Smooth muscle cell of the brain vasculature (primary cell): ENCODE data around the gene MCAT.
"Not testable (repeated sequence)": the region's sequence is repeated elsewhere in the genome, so short reads cannot be mapped to it uniquely, and the experiment has no call there.

Source experiments
- DNase-seq: peaks from one replicate; pipeline ENCODE4 v3.0.0-alpha.2; 2012; ENCODE audit warnings: low read depth, low spot score

Gene MCAT

DNA sequence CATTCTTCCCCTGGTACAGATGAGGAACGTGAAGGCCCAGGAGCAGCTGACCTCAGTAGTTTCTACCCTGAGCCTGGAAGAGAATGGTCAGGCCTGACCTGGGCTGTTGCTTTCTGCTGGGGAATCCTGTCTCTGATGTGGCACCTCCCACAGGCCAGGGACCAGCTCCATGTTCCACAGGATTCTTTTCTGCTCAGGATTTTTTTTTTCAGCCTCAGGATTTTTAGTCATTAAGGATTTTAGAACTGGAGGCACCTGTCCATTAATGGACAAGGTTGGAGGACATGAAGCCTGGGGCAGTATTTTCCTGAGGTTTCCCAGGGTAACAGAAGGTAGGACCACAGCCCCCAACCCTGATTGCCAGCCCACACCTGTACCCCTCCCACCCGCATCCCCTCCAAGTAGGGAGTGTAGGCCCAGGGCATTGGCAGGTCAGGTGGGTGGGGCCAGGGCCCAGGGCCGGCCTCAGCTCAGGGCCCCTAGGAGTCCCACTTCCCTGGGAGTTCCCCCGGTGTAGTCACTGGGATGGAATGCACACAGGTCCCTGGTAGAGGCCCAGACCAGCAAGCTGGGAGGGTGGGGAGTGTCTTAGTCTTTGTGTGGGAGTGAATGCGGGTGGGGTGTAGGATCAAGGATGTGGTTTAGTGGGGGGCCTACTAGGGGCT is 16.6 kb downstream of the MCAT start:
- no peak for DNase-seq

DNA sequence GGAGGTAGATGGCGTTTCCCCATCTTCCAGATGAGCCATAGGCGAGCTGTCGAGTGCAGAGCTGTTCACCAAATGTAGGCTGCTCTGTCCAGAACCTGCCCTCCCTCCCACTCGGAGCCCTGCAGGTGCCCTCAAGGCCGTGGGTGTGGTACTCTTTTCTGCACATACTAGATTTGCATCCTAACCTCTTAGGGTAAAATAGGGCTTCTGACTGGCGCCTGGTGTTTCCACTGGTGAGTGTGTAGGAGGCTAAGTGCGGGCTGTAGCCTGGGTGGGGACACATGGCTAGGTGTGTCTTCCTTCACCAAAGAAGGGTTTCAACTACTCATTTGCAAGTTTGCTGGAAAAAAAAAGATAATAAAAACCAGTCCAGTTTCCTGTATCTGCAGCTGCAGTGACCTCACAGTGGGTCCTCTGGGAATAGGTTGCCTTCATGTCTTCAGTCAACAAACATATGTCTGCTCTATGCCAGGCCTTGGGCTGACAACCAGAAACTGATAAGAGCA is 24.2 kb downstream of the MCAT start:
- no peak for DNase-seq

DNA sequence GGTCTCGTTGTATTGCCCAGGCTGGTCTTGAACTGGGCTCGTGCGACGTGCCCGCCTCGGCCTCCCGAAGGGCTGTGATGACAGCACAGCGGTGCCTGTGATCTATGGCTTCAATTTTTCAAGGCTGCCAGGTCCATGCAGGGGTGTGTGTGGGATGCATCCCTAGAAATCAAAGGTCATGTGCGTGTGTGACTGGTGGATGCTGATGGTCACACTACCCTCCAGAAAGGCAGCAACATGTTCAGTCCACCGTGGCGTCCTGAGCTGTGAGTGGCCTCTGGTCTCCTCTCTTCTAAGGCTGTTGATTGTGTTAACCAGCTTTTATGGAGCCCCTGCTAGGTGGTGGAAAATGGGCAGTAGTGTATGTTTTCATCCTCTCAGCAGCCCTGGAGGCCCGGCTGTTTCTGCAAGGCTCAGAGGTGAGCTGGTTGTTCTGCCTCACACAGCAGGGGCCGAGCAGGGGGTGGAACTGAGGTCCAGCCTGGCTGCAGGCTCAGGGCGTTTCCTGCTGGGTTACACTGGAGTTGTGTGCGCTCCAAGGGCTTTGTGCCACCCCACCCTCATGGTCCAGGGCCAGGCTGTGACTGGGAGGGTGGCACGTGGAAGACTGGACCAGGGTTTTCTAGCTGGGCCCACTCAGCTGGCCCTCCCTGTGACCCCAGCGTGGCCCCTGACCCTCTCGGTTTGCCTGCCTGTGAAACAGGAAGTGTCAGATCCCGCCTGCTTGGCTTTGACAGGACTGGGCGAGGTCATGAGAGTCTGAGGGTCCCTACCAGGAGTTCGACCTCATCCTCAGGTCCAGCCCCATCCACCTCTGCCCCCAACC is 25.0 kb downstream of the MCAT start:
- peak; percentile 7 for DNase-seq

DNA sequence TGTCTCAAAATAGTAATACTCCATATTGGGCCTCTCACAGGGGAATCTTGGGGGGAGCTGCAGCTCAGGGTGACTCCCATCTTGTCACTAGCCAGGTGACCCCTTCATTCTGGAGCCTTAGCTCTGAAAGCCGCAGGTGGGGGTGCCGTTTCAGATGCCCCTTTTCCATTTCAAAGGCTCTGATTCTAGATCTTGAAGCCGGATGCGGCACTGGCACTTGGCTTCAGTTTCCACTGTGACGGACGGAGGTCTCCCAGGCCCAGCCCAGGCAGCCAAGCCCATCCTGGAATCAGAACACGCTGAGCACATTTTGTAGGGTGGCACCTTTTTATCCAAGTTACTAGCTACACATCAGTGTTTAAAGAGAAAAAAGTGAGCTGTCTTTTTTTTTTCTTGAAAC is 26.3 kb downstream of the MCAT start:
- DNase-seq, result no peak

DNA sequence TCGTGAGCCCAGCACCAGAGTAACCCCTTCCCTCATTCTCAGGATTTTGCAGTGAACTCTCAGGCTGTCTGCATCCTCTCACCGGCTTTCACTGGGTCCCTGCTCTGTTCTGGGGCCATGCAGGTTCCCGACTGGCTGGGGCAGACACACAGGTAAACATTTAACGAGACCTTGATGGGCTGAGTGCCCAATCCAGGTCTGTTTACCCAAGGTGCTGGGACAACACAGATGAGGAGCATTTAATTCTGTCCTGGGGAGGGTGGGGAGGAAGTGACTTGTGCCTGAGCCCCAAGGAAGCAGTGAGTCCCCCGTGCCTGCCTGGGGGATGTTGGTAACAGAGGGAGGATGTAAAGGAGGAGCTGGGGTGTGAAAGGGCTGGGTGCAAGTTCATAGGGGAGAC is 28.2 kb downstream of the MCAT start:
- no peak for DNase-seq

DNA sequence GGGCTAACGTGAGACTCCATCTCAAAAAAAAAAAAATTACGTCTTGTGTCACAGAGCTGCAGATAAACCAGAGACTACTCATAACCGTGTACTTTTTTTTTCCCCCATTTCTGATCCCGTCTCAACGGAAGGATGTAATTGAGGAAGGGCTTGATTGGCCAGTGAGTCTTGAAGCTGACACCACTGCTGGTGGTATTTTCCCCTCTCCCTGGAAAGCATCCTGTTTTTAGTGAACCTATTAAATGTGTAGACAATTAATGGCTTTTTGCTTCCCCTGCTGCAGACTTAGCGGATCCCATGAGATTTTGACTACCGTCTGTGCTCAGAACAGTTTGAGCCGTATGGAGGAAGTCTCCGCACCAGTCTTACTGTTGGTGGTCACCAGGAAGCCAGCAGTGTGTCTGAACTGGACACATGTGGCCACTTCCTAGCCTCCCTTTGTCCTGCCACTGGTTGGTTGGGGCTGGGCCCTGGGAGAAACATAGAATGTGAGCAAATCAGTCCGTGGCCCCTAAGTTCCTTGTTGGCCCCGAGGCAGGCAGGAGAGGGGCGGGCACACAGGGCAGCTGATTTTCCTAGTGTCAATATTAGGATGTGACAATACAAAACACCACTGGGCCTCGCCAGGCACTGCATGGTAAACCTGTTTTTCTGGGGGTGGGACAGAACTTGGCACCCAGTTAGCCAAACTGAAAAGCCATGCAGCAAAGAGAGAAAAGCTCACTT is 29.5 kb downstream of the MCAT start:
- no peak for DNase-seq

DNA sequence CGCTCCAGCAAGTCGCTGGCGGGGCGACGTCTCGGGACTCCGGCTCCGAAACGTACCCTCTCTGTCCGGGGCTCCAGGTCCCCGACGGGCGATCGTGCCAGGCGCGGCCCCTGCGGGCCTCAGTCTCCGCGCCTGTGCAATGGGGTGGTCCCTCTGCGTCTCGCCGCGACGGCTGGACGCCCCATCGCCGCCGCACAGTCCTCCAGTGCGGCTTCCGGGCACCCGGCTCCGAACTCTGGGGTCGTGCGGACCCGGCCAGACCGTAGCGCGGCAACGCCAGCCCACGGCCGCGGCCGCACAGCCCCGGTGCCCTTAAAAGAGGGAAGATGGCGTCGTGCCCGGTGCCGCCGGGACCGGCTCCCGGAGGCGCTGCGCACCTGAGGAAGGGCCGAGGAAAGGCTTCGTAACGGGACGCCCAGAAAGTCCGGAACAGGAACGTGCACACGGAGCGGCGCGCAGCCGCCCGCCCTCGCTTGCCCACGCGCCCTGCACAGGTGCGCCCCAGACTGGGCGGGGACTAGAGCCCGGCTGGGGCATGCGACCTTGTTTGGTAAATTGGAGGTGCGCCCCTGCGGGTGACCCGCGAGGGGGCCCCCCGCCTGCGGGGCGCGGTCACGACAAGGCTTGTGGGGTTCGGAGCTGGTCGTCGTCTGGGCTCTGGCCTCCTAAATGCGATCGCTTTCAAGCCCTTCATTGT is 32.1 kb downstream of the MCAT start:
- no peak for DNase-seq

DNA sequence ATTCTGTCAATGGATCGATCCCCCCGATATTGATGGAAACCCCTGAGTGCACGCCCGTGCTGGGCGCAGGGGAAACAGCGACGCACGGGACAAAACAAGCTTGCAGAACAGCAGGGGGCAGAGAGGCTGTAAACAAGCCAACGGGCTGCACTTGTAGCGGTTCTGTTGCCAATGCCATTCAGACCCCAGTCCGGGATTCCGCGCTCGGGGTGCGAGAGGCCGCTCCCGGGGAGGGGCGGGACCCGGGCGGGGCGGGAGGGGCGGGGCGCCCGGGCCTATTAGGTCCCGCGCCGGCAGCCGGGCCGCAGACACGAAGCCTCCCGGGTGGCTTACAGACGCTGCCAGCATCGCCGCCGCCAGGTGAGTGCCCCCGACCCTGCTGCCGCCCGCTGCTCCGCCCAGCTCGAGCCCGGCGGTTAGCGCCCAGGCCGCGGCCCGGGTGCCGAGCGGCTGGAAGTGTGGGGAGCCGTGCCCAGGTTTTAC is 32.7 kb downstream of the MCAT start, which contains the start of gene BIK:
Gene BIK, plus strand, starts transcription at position 307 of the 483 bp plus-strand sequence. CDS start 13,273 bp downstream, outside the sequence.
- DNase-seq, result no peak

DNA sequence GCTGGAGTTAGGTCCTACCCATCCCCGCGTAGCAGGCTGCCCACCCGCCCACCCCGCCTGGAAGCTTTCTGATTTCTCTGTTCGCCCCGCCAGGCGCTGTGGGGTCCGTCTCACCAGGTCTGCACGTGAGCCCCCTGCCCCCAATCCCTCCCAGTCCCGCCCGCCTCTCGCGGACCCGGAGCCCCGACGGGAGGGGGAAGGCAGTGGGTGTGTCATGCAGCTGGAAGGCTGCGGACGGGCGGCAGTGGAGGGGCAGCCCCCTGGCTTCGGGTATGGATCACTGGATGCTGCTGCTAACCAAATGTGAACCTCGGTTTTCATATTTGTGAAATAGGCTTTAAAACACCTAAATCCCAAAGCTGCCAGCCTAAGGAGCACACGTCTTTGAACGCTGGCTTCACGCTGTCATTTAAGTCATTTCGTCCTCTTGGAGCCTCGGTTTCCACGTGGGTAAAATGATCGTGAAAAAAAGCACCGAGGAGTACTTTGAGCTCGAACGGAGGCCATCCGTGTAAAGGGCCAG is 33.2 kb downstream of the MCAT start:
- DNase-seq, result no peak

DNA sequence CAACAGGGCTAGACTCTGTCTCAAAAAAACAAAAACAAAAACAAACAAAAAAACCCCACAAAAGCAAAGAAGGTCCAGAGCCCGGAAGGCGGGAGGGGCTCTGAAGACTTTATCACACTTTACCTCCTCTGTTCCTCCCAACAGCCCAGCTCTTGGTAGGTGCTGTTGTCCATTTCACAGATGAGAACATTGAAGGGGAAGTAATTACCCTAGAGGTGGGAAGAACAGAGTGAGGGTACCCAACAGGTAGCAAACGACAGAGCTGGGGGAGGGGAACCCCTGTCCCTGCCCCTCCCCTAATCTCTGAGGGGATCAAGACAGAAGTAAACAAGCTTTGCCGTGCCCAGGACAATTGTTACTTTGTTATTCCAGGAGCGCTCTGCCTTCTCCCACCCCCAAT is 33.7 kb downstream of the MCAT start:
- DNase-seq, result no peak

DNA sequence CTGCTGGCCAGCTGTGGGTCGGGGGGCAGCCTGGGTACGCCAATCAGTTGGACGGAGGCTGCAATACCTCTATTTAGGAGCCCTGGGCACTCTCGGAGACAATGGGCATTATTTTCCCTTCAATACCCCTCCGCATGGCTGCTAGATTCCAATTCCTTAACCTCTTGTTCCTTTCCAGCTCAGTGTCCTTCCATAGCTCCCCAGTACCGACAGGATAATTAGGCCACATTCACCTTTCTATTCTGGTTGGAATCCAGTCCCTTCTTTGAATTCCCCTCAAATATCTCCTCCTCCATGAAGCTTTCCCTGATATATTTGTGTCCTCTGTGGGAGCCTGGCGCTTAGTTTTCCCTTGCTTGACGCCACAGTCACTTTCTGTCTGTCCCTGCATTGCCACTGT is 36.9 kb downstream of the MCAT start:
- no peak for DNase-seq

DNA sequence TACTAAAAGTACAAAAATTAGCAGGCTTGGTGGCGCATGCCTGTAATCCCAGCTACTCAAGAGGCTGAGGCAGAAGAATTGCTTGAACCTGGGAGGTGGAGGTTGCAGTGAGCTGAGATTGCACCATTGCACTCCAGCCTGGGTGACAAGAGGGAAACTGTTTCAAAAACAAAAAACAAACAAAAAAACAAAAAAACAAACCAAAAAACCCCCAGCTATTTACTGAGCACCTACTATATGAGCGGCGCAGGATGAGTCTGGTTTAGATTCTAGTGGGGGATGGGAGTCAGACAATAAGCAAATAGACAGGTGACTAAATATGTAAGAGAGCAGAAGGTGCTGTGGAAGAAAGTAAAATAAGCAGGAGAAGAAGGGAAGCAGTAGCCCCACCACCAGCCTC is 38.2 kb downstream of the MCAT start:
- DNase-seq, result not testable (repeated sequence)

DNA sequence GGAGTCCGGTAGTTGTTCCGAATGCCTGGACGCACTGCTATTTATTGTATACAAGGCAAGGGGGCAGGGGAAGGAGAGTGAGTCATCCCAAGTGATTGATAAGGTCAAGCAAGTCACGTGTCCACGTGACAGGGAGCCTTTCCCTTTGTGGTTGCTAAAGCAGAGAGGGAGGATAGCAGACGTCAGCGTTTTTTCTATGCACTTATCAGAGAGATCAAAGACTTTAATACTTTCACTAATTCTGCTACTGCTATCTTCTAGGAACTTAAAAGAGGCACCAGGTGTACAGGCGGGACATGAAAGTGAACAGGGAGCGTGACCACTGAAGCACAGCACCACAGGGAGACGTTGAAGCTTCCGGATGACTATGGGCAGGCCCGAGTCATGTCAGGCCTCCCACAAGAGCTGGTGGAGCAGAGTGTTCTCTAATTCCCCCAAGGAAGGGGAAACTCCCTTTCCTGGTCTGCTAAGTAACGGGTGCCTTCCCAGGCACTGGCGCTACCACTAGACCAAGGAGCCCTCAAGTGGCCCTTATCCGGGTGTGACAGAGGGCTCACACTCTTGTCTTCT is 39.1 kb downstream of the MCAT start:
- DNase-seq, result not testable (repeated sequence)

DNA sequence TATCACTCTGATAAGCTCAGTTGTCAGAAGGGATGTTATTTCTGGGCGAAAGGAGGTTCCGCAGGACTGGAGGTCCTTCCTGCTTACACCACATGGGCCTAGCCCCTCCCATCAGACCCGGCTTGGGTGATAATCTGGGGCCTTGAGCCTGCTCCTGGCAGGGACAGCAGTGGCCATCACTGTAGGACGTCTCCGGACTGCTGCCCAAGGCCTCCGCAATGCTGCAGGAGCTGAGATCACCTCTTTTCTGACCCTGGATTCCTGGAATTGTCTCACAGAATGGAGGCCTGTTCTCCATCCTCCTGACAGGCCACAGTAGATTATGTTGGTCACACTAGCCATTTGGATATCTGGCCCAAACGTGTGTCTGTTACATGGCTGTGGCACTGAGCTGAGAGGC is 41.9 kb downstream of the MCAT start:
- DNase-seq, result no peak

DNA sequence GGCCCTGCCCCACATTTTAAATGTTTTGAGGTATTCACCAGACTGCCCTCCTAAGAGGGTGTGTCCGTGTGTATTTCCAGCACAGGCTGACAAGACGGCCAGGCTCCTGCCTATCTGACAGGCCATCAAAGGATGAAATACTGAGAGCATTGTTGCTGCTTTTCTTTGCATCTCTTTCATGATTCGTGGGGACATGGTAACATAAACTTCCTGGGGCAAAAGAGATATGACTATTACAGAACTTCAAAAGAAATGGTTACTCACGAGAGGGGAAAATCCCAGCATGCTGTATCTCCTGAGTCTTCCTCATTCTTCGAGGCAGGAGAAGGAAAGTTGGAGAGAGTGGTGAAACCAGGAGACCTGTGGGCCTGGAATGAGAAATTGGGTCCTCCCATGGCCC is 43.0 kb downstream of the MCAT start:
- DNase-seq, result no peak

DNA sequence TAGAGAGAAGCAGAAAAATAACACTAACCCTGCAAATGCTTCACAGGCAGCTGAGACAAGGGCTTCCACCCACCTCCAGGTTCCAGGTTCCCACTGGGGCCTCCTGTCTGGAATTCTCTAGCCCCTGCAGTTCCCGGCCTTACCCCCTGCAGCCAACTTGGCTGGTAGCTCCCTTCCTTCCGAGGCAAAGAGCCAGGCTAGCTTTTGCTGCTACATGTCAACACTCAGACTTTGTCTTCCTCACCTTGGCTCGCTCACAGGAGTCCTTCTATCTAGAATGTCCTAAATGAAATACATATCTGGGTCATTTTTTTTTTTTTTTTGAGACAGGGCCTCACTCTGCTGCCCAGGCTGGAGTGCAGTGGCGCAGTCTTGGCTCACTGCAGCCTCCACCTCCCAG is 44.1 kb downstream of the MCAT start:
- DNase-seq, result no peak

DNA sequence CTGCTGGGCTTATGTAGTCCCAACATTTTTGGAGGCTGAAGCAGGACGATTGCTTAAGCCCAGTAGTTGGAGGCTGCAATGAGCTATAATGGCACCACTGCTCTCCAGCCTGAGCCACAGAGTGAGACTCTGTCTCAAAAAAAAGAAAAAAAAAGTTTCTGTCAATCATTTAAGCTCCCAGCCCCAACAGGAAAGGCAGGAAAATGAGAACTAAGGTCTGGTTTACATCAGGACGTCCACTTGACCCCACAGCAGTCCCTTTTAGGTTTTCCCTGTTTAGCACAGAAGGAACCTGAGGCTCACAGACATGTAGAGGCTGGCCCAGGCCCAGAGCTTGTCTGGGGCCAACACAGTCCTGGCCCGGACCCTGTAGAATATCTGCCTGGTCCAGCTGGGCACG is 44.8 kb downstream of the MCAT start:
- DNase-seq, result no peak

DNA sequence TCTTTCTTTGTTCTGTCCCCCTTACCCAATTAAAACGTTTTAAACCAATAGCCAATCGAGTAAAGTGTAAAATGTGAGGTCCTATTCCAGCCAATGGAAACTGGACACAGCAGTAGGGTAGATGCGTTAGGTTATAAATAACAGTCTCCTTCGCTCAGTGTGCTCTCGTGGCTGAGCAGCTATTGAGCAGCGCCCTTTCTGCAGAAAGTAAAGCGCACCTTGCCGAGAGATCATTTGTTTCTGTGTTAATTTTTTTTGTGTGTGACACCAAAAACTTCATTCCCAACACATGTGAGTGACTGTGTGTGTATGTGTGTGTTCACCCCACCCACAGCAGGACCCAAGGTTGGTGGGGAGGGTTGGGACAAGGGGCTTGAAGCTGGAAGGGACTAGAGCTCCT is 46.8 kb downstream of the MCAT start:
- DNase-seq, result no peak

DNA sequence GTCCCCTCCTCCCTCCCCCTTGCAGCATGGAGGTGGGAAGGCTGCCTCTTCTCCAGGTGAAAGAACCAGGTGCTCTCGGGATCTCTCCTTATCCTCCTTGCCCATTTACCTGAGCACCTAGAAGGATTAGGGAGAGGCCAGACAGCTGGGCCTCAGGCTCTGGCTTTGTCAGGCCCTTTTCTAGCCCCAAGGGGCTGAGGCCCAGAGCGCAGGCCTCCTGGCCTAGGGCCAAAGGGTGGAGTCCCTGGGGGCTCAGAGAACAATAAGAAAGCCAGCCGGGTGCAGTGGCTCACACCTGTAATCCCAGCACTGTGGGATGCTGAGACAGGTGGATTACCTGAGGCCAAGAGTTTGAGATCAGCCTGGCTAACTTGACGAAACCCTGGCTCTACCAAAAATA is 48.6 kb downstream of the MCAT start:
- no peak for DNase-seq

DNA sequence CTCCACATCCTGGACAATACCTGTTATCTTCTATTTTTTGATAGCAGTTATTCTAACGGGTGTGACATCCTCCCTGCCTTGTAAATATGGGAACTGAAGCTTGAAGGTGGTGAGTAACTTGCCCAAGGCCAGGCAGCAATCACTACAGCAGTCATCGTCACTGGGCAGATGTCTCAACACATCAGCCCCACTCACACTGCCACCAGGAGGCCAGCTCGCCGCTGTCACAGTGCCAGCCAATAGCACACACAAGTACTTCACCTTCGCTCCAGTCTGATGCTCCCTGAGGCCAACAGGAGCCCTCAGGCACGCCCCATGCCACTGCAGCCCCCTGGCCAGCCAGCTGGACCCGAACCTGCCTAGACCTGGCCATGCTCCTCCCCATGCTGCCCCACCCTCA is 49.1 kb downstream of the MCAT start:
- DNase-seq, result no peak

DNA sequence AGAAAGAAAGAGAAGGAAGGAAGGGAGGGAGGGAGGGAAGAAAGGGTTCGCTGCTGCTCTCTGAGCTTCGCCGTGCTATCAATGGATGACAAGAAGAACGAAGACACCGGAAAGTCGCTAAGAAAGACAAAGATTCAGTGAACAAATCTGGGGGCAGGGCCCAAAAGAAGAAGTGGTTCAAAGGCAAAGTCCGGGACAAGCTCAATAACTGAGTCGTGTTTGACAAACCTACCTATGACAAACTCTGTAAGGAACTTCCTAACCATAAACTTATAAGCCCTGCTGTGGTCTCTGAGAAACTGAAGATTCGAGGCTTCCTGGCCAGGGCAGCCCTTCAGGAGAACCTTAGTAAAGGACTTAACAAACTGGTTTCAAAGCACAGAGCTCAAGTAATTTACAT is 51.1 kb downstream of the MCAT start:
- DNase-seq, result no peak
